OCI-LY1 (cell line): Measurements from ENCODE around the gene CACNA1C.

Experiments
- EZH2 ChIP-seq: fragments of 200-600 bp; sonication (generic), shearing (Covaris generic); IDR thresholded peaks from 2 replicates; pipeline ENCODE4 v1.8.0; 2017; ENCODE audit warnings: borderline replicate concordance, mixed run types, mild to moderate bottlenecking, antibody characterized with exemption, low read length, moderate library complexity, mixed read lengths
- TF ChIP-seq, protein P1 (sequence below): fragments of 200-600 bp; sonication (generic), shearing (Covaris generic); IDR thresholded peaks from 2 replicates; pipeline ENCODE4 v1.5.1; 2017; ENCODE audit warnings: mild to moderate bottlenecking, antibody characterized with exemption, low read length, moderate library complexity, mixed read lengths

DNA sequence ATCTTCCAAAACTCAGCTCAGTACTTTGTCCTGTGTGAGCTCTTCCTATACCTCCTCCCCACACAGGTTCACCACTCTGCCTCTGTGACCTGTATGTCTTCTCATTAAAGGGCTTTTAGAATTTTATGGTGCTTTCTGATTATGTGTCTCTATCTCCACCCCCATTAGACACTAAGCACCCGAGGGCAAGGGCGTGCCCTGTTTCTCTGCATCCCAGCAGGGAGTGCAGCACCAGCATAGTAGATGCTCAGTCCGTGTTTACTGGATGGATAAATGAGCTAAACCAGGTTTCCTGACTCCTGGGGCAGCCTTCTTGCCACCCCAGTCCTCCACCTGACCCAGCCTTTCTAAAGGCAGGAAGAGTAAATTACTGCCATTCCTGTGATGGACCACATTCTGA lies 333.8 kb downstream of the CACNA1C start:
- TF ChIP-seq, protein P1, sequence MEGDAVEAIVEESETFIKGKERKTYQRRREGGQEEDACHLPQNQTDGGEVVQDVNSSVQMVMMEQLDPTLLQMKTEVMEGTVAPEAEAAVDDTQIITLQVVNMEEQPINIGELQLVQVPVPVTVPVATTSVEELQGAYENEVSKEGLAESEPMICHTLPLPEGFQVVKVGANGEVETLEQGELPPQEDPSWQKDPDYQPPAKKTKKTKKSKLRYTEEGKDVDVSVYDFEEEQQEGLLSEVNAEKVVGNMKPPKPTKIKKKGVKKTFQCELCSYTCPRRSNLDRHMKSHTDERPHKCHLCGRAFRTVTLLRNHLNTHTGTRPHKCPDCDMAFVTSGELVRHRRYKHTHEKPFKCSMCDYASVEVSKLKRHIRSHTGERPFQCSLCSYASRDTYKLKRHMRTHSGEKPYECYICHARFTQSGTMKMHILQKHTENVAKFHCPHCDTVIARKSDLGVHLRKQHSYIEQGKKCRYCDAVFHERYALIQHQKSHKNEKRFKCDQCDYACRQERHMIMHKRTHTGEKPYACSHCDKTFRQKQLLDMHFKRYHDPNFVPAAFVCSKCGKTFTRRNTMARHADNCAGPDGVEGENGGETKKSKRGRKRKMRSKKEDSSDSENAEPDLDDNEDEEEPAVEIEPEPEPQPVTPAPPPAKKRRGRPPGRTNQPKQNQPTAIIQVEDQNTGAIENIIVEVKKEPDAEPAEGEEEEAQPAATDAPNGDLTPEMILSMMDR = no peak
- no peak for TF ChIP-seq EZH2
